ENCODE results near the gene CCDC85C. TPM values are rescaled to one million over a fixed set of nuclear protein-coding genes. Genes with fewer than 3 reads are reported as not detected.

The CCDC85C gene
- total and polyA plus RNA-seq, 4 donors, result 4.0 to 23.9 (median 9.6) TPM

DNA sequence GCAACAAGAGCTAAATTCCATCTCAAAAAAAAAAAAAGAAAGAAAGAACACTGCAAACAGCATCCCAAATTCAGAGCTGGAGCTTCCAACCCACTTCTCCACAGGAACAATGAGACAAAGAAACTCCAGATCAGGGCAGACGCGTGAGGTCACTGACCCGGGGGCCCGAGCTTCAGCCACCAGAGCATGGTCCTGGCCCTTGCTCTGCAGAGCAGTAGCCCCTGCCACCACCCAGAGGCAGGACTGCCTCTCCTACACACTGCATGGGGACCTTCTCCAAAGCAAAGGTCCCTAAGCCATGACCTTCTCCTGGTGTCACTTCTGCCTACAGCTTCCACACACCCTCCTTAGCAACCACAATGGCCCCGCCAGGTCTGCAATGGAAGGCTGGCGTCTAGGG is 69.7 kb downstream of the CCDC85C start:
- Histone ChIP-seq H3K4me1 (ENCODE audit: control insufficient read depth in 4 of 4, insufficient read depth in 4 of 4, low read length in 3 of 4) (peaks cover 6 to 22% (median 14%) of the 10 kb centered on the region in 4 donors), H3K9ac (ENCODE audit: low read depth in 1 of 2, low read length in 2 of 2) (no peak overlapping the region)

DNA sequence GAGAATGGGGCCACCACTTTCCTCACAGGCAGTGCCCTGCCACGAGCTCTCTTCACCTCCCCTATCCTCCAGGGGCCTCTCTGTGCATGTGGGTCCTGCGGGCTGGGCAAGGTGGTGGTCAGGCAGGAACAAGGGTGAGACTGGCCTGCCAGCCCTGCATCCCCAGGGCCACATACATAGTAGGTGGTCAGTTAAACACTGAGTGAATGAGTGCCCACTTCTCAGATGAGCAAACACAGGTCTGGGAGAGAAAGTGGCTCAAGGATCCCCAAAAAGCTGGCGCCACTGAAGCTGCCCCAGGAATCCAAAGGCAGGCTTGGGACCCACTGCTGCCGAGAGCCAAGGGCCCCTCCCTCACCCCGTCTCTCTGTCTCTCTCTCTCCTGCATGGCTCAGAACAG is 71.7 kb downstream of the CCDC85C start:
- Histone ChIP-seq H3K27me3 (ENCODE audit: control insufficient read depth in 4 of 4, insufficient read depth in 4 of 4, low read length in 3 of 4) (no peaks in the 10 kb centered on the region), H3K9me3 (ENCODE audit: control insufficient read depth in 4 of 4, low read length in 3 of 4) (no peaks in the 10 kb centered on the region), H3K36me3 (ENCODE audit: control insufficient read depth in 4 of 4, insufficient read depth in 3 of 4, low read depth in 1 of 4, low read length in 3 of 4) (no peaks in the 10 kb centered on the region), H3K27ac (ENCODE audit: low read depth in 1 of 2, low read length in 2 of 2) (no peak overlapping the region), H3K4me3 (ENCODE audit: low read depth in 1 of 3, low read length in 3 of 3) (no peak overlapping the region), H3K9ac (ENCODE audit: low read depth in 1 of 2, low read length in 2 of 2) (no peak overlapping the region), H3K4me1 (ENCODE audit: control insufficient read depth in 4 of 4, insufficient read depth in 4 of 4, low read length in 3 of 4) (peaks cover 7 to 18% (median 11%) of the 10 kb centered on the region in 4 donors)
- no peak for DNase-seq (ENCODE audit: low spot score)
- WGBS, result 90% methylated on average over 5 of the region's 5 CpGs
- TF ChIP-seq FOXA1 (IDR thresholded peaks at IDR 0.05), result no peak
- TF ChIP-seq, protein P1, sequence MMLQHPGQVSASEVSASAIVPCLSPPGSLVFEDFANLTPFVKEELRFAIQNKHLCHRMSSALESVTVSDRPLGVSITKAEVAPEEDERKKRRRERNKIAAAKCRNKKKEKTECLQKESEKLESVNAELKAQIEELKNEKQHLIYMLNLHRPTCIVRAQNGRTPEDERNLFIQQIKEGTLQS (IDR thresholded peaks at IDR 0.05), result no peak
- TF ChIP-seq RXRA (IDR thresholded peaks at IDR 0.05), result no peak
- TF ChIP-seq, protein P2, sequence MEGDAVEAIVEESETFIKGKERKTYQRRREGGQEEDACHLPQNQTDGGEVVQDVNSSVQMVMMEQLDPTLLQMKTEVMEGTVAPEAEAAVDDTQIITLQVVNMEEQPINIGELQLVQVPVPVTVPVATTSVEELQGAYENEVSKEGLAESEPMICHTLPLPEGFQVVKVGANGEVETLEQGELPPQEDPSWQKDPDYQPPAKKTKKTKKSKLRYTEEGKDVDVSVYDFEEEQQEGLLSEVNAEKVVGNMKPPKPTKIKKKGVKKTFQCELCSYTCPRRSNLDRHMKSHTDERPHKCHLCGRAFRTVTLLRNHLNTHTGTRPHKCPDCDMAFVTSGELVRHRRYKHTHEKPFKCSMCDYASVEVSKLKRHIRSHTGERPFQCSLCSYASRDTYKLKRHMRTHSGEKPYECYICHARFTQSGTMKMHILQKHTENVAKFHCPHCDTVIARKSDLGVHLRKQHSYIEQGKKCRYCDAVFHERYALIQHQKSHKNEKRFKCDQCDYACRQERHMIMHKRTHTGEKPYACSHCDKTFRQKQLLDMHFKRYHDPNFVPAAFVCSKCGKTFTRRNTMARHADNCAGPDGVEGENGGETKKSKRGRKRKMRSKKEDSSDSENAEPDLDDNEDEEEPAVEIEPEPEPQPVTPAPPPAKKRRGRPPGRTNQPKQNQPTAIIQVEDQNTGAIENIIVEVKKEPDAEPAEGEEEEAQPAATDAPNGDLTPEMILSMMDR (IDR thresholded peaks at IDR 0.05; ENCODE audit: low read depth, low read length, missing input control), result no peak
- TF ChIP-seq HNF4G (IDR thresholded peaks at IDR 0.05), result no peak
- no peak for TF ChIP-seq RAD21 (IDR thresholded peaks at IDR 0.05)
- TF ChIP-seq GABPA (IDR thresholded peaks at IDR 0.05 in 1 of 2, conservative IDR thresholded peaks at IDR 0.05 in 1 of 2), result no peak
- TF ChIP-seq, protein P3, sequence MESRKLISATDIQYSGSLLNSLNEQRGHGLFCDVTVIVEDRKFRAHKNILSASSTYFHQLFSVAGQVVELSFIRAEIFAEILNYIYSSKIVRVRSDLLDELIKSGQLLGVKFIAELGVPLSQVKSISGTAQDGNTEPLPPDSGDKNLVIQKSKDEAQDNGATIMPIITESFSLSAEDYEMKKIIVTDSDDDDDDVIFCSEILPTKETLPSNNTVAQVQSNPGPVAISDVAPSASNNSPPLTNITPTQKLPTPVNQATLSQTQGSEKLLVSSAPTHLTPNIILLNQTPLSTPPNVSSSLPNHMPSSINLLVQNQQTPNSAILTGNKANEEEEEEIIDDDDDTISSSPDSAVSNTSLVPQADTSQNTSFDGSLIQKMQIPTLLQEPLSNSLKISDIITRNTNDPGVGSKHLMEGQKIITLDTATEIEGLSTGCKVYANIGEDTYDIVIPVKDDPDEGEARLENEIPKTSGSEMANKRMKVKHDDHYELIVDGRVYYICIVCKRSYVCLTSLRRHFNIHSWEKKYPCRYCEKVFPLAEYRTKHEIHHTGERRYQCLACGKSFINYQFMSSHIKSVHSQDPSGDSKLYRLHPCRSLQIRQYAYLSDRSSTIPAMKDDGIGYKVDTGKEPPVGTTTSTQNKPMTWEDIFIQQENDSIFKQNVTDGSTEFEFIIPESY (IDR thresholded peaks at IDR 0.05), result no peak

More for the DNA sequence above, 69.7 kb downstream of the CCDC85C start:
- Histone ChIP-seq H3K36me3 (ENCODE audit: control insufficient read depth in 4 of 4, insufficient read depth in 3 of 4, low read depth in 1 of 4, low read length in 3 of 4) (no peaks in the 10 kb centered on the region), H3K27me3 (ENCODE audit: control insufficient read depth in 4 of 4, insufficient read depth in 4 of 4, low read length in 3 of 4) (no peaks in the 10 kb centered on the region), H3K27ac (ENCODE audit: low read depth in 1 of 2, low read length in 2 of 2) (no peak overlapping the region), H3K9me3 (ENCODE audit: control insufficient read depth in 4 of 4, low read length in 3 of 4) (no peaks in the 10 kb centered on the region), H3K4me3 (ENCODE audit: low read depth in 1 of 3, low read length in 3 of 3) (no peak overlapping the region)
- DNase-seq (ENCODE audit: low spot score), result no peak
- WGBS, result 86% methylated on average over 6 of the region's 6 CpGs
- TF ChIP-seq HNF4G (IDR thresholded peaks at IDR 0.05) (no peak), GABPA (IDR thresholded peaks at IDR 0.05 in 1 of 2, conservative IDR thresholded peaks at IDR 0.05 in 1 of 2) (no peak), HNF4A (conservative IDR thresholded peaks at IDR 0.05) (no peak), SP1 (IDR thresholded peaks at IDR 0.05) (no peak), RXRA (IDR thresholded peaks at IDR 0.05) (no peak), FOXA2 (IDR thresholded peaks at IDR 0.05) (no peak), YY1 (IDR thresholded peaks at IDR 0.05) (no peak), RAD21 (IDR thresholded peaks at IDR 0.05) (no peak), EGR1 (IDR thresholded peaks at IDR 0.05; ENCODE audit: low read depth in 2 of 2) (no peak), NR2F2 (IDR thresholded peaks at IDR 0.05) (no peak)
- TF ChIP-seq, protein P2 (IDR thresholded peaks at IDR 0.05; ENCODE audit: low read depth, low read length, missing input control), result no peak
- TF ChIP-seq, protein P4, sequence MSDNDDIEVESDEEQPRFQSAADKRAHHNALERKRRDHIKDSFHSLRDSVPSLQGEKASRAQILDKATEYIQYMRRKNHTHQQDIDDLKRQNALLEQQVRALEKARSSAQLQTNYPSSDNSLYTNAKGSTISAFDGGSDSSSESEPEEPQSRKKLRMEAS (IDR thresholded peaks at IDR 0.05), result no peak
- TF ChIP-seq, protein P5, sequence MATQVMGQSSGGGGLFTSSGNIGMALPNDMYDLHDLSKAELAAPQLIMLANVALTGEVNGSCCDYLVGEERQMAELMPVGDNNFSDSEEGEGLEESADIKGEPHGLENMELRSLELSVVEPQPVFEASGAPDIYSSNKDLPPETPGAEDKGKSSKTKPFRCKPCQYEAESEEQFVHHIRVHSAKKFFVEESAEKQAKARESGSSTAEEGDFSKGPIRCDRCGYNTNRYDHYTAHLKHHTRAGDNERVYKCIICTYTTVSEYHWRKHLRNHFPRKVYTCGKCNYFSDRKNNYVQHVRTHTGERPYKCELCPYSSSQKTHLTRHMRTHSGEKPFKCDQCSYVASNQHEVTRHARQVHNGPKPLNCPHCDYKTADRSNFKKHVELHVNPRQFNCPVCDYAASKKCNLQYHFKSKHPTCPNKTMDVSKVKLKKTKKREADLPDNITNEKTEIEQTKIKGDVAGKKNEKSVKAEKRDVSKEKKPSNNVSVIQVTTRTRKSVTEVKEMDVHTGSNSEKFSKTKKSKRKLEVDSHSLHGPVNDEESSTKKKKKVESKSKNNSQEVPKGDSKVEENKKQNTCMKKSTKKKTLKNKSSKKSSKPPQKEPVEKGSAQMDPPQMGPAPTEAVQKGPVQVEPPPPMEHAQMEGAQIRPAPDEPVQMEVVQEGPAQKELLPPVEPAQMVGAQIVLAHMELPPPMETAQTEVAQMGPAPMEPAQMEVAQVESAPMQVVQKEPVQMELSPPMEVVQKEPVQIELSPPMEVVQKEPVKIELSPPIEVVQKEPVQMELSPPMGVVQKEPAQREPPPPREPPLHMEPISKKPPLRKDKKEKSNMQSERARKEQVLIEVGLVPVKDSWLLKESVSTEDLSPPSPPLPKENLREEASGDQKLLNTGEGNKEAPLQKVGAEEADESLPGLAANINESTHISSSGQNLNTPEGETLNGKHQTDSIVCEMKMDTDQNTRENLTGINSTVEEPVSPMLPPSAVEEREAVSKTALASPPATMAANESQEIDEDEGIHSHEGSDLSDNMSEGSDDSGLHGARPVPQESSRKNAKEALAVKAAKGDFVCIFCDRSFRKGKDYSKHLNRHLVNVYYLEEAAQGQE (IDR thresholded peaks at IDR 0.05), result no peak
- TF ChIP-seq, protein P3 (IDR thresholded peaks at IDR 0.05), result no peak
- TF ChIP-seq, protein P1 (IDR thresholded peaks at IDR 0.05), result no peak

Data from liver (tissue), 9 donors.